ENCODE measurements around the gene ZSWIM5.
"Not testable (repeated sequence)": the region's sequence is repeated elsewhere in the genome, so short reads cannot be mapped to it uniquely, and the experiment has no call there.

Gene ZSWIM5

DNA sequence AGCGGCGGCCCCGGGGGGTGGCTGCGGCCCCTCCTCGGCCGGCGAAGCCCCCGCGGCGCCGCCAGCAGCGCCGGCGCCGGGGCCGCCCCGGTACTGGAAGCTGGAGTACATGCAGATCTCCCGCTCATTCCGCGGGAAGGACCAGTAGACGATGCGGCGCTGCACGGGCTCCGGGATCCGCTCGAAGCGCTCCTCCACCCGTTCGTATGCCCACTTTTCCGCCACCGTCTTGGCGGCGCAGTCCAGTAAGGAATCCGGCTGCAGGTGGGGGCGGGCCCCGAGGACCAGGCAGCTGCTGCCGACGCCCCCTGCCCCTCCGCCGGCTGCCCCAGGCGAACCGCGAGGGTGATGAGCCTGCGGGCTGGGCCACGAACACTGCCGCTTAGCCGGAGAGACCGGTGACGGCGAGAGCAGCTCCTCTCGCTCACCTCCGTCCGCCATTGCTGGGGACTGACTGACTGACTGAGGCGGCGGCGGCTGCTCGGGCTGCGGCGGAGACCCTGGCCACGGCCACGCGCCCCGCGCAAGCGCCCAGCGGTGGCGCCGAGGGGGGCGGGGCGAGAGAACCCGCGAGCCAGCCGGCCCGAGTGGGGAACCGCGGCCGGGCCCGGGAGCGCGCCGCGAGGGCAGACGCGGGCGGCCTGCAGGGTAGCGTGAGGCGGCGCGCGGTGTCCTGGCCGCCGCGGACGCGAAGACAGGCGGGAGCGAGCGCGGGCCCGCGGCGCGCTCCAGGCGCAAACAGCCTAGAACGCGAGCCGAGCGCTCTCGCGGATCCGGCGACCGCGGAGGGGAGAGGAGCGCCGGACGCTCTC is at the start of gene ZSWIM5:
TSS of gene ZSWIM5 (minus strand) at position 696 of the 812 bp plus-strand sequence. CDS start at position 441, 255 bp downstream.
- Mint-ChIP-seq H3K27ac (peak within 1 kb of the TSS; percentile 45), H3K4me1 (peaks cover 25% of the 10 kb centered on the region), H3K9me3 (no peaks in the 10 kb centered on the region), H3K36me3 (peaks cover 13% of the 10 kb centered on the region), H3K4me3 (peak within 1 kb of the TSS; percentile 77)
- peak; percentile 59 to 86 for DNase-seq (ENCODE audit: low spot score in 2 of 2)
- ATAC-seq: peak; percentile 88

DNA sequence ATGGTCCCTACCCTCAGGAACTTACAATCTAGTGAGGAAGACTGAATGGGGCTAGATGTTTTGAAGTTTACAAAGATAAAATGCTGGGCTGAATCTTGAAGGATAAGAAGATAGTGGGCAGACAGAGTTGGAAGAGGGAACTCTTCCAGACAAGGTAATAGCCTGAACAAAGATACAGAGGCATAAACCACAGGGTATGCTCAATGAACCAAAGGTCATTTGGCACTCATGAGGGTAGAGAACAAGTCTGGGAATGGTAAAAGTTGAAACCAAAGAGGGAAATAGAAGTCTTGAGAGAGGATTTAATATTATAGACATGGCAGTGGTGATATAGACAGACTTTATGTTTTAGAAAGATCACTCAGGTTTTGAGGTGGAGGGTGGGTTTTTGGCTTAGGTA is 48.1 kb upstream of the ZSWIM5 start:
- Mint-ChIP-seq H3K9me3 (peaks cover 9% of the 10 kb centered on the region), H3K4me3 (no peak overlapping the region), H3K4me1 (no peaks in the 10 kb centered on the region), H3K36me3 (no peaks in the 10 kb centered on the region), H3K27ac (no peak overlapping the region)
- DNase-seq (ENCODE audit: low spot score in 2 of 2): no peak
- ATAC-seq: no peak

- H3K4me1 Mint-ChIP-seq: peaks cover 17% of the 10 kb centered on the region
These were observed 44.1 kb upstream of the ZSWIM5 start for GRCh38 chr1:45250544-45250943.

GRCh38 chr1:45248004-45248403 is 41.6 kb upstream of the ZSWIM5 start:
- H3K27ac Mint-ChIP-seq; ATAC-seq; H3K4me3 Mint-ChIP-seq; H3K36me3 Mint-ChIP-seq; DNase-seq (ENCODE audit: low spot score in 2 of 2); H3K9me3 Mint-ChIP-seq: not testable (repeated sequence)
- H3K4me1 Mint-ChIP-seq: peaks cover 19% of the 10 kb centered on the region

More at GRCh38 chr1:45250544-45250943, 44.1 kb upstream of the ZSWIM5 start:
- Mint-ChIP-seq H3K9me3 (peaks cover 3% of the 10 kb centered on the region), H3K4me3 (no peak overlapping the region), H3K36me3 (no peaks in the 10 kb centered on the region), H3K27ac (no peak overlapping the region)
- ATAC-seq (no peak), DNase-seq (ENCODE audit: low spot score in 2 of 2) (no peak)

DNA sequence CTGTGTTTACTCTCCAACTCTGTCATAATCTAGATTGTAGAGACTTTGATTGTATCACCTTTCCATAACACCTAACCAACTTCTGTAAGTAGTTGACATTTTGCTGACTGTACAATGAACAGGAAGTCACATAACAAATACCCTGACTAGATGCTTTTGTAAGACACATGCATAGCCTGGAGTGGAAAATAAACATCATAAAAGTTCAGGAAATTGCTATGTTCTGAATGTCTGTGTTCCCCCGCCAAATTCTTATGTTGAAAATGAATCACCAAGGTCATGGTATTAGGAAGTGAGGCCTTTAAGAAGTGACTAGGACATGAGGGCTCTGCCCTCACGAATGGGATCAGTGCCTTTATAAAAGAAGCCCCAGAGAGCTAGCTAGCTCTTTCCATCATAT is 40.4 kb upstream of the ZSWIM5 start:
- H3K4me3 Mint-ChIP-seq: peak overlapping the region; percentile 21
- H3K36me3 Mint-ChIP-seq: no peaks in the 10 kb centered on the region
- ATAC-seq: peak; percentile 96
- no peak for DNase-seq (ENCODE audit: low spot score in 2 of 2)
- H3K9me3 Mint-ChIP-seq: peaks cover 4% of the 10 kb centered on the region
- H3K27ac Mint-ChIP-seq: peak overlapping the region; percentile 82
- peaks cover 19% of the 10 kb centered on the region for H3K4me1 Mint-ChIP-seq

GRCh38 chr1:45246359-45246758 is 40.0 kb upstream of the ZSWIM5 start:
- not testable (repeated sequence) for H3K36me3 Mint-ChIP-seq; DNase-seq (ENCODE audit: low spot score in 2 of 2); H3K9me3 Mint-ChIP-seq
- Mint-ChIP-seq H3K4me1 (peaks cover 19% of the 10 kb centered on the region), H3K4me3 (peak overlapping the region; percentile 21), H3K27ac (peak overlapping the region; percentile 82)
- ATAC-seq: peak; percentile 33

- no peak overlapping the region for H3K27ac Mint-ChIP-seq
- no peak overlapping the region for H3K4me3 Mint-ChIP-seq
- H3K4me1 Mint-ChIP-seq: peaks cover 19% of the 10 kb centered on the region
- H3K9me3 Mint-ChIP-seq: peaks cover 4% of the 10 kb centered on the region
- DNase-seq (ENCODE audit: low spot score in 2 of 2) (no peak), ATAC-seq (no peak)
- H3K36me3 Mint-ChIP-seq: no peaks in the 10 kb centered on the region
These were observed 38.3 kb upstream of the ZSWIM5 start for GRCh38 chr1:45244660-45245059.

DNA sequence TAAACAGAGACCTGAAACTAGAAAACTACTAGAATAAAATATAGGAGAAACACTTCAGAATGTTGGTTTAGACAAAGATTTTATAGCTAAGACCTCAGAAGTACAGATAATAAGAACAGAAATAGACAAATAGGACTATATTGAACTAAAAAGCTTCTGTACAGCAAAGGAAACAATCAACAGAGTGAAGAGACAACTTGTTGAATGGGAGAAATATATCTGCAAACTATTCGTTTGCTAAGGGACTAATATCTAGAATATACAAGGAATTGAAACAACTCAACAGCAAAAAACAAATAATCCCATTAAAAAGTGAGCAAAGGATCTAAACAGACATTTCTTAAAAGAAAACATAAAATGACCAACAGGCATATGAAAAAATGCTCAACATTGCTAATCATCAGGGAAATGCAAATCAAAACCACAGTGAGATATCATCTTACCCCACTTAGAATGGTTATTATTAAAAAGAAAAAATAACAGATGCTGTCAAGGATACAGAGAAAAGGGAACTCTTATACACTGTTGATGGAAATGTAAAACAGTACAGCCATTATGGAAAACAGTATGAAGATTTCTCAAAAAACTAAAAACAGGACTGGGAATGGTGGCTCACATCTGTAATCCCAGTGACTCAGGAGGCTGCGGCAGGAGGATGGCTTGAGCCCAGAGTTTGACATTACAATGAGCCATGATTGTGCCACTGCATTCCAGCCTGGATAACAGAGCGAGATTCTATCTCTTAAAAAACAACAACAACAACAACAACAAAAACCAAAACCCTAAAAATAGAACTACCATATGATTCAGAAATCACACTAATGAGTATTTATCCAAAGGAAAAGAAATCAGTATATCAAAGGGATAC is 37.3 kb upstream of the ZSWIM5 start:
- ATAC-seq: no peak
- H3K36me3 Mint-ChIP-seq: no peaks in the 10 kb centered on the region

DNA sequence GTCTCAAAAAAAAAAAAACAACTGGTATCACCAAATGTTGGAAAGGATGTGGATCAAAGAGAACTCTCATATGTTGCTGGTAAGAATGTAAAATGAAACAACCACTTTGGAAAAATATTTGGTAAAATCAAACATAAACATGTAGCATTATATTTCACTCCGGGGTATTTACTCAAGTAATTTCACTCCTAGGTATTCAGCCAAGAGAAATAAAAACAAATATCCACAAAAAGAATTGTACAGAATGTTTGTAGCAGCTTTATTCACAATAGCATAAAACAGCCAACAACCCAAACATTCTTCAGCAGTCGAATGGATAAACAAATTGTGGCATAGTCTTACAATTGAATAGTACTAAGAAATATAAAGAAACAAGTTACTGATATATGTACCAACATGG is 32.4 kb upstream of the ZSWIM5 start:
- Mint-ChIP-seq H3K27ac (no peak overlapping the region), H3K4me1 (no peaks in the 10 kb centered on the region), H3K36me3 (no peaks in the 10 kb centered on the region), H3K4me3 (no peak overlapping the region), H3K9me3 (peaks cover 4% of the 10 kb centered on the region)
- no peak for ATAC-seq
- no peak for DNase-seq (ENCODE audit: low spot score in 2 of 2)

More for the DNA sequence above, 37.3 kb upstream of the ZSWIM5 start:
- no peak for DNase-seq (ENCODE audit: low spot score in 2 of 2)
- H3K4me1 Mint-ChIP-seq: peaks cover 19% of the 10 kb centered on the region
- H3K4me3 Mint-ChIP-seq: no peak overlapping the region
- peaks cover 4% of the 10 kb centered on the region for H3K9me3 Mint-ChIP-seq
- H3K27ac Mint-ChIP-seq: no peak overlapping the region

DNA sequence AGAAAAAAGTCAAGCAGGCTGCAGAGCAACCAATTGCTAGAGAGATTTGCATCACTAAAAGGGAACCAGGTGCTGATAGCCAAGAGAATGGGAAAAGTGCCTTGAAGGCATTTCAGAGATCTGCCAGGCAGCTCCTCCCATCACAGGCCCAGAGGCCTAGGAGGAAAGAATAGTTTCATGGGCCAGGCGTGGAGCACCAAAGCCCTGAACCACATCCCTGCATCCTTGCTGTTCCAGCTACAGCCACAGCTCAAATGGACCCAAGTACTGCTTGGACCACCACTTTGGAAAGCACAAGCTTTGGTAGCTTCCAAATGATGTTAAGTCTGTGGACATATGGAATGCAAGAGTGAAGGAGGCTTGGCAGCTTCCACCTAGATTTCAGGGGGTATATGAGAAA is 29.7 kb upstream of the ZSWIM5 start:
- Mint-ChIP-seq H3K36me3 (no peaks in the 10 kb centered on the region), H3K27ac (no peak overlapping the region), H3K4me3 (no peak overlapping the region), H3K9me3 (peaks cover 4% of the 10 kb centered on the region), H3K4me1 (no peaks in the 10 kb centered on the region)
- ATAC-seq: no peak
- no peak for DNase-seq (ENCODE audit: low spot score in 2 of 2)

- no peaks in the 10 kb centered on the region for H3K4me1 Mint-ChIP-seq
- H3K27ac Mint-ChIP-seq: no peak overlapping the region
- no peak for ATAC-seq
- H3K36me3 Mint-ChIP-seq: no peaks in the 10 kb centered on the region
- H3K9me3 Mint-ChIP-seq: no peaks in the 10 kb centered on the region
- DNase-seq (ENCODE audit: low spot score in 2 of 2): no peak
- no peak overlapping the region for H3K4me3 Mint-ChIP-seq
These were observed 24.1 kb upstream of the ZSWIM5 start for GRCh38 chr1:45230537-45230936.

DNA sequence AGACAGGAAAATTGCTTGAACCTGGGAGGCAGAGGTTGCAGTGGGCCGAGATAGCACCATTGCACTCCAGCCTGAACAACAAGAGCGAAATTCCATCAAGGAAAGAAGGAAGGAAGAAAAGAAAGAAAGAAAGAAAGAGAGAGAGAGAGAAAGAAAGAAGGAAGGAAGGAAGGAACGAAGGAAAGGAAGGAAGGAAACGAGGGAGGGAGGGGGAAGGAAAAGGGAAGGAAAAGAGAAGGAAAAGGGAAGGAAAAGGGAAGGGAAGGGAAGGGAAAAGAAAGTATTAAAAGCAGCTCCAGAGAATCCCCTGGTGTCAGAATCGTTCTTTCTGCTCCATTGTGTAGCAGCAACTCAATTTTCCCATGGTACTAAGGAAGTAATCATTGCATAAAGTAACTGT is 19.2 kb upstream of the ZSWIM5 start:
- no peaks in the 10 kb centered on the region for H3K4me1 Mint-ChIP-seq
- peak overlapping the region; percentile 2 for H3K27ac Mint-ChIP-seq
- ATAC-seq (no peak), DNase-seq (ENCODE audit: low spot score in 2 of 2) (no peak)
- no peaks in the 10 kb centered on the region for H3K9me3 Mint-ChIP-seq
- no peaks in the 10 kb centered on the region for H3K36me3 Mint-ChIP-seq
- H3K4me3 Mint-ChIP-seq: no peak overlapping the region

- not testable (repeated sequence) for ATAC-seq; H3K4me3 Mint-ChIP-seq; H3K9me3 Mint-ChIP-seq; H3K4me1 Mint-ChIP-seq; DNase-seq (ENCODE audit: low spot score in 2 of 2); H3K27ac Mint-ChIP-seq; H3K36me3 Mint-ChIP-seq
These were observed 17.3 kb upstream of the ZSWIM5 start for GRCh38 chr1:45223710-45224109.

DNA sequence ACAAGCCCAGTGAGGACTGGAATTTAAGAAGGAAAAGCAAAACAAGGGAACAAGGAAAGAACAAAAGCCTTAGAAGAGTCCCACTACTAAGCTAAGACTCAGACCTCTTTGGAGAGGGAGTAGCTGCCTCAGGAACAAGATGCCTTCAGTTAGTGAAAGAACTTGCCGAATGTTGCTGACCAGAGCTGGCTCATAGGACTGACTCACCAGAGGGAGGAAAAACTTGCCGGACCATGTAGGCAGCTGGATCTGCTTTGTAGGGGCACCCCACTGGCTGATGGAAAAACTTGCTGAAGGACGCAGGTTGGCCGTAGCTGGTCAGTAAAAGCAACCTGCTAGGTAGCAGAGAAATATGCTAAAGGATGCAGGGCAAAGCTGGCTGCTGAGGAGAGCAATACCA is 15.3 kb upstream of the ZSWIM5 start:
- no peak for DNase-seq (ENCODE audit: low spot score in 2 of 2)
- Mint-ChIP-seq H3K9me3 (no peaks in the 10 kb centered on the region), H3K36me3 (no peaks in the 10 kb centered on the region), H3K4me1 (no peaks in the 10 kb centered on the region), H3K4me3 (no peak overlapping the region), H3K27ac (no peak overlapping the region)
- no peak for ATAC-seq

DNA sequence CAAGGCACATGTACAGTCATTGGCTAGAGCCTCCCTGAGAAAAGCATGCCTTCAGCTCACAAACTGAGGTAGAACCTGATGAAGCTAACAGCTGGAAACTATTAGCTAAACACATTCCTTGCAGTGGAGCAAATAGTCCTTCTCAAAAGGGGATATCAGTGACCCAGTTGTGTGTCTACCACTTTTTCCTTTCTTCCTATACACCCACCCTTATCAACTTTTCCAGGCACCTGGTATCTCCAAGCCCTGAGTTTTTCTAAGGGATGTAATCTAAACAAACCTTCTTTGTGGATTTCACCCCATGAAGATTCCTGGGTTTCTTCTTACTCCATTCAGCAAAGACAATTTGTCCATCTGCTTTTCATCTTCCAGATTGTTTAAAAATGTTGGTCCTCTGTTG is 10.5 kb upstream of the ZSWIM5 start:
- H3K27ac Mint-ChIP-seq: no peak overlapping the region
- H3K4me1 Mint-ChIP-seq: no peaks in the 10 kb centered on the region
- H3K9me3 Mint-ChIP-seq: no peaks in the 10 kb centered on the region
- ATAC-seq: no peak
- DNase-seq (ENCODE audit: low spot score in 2 of 2): no peak
- H3K36me3 Mint-ChIP-seq: no peaks in the 10 kb centered on the region
- no peak overlapping the region for H3K4me3 Mint-ChIP-seq

DNA sequence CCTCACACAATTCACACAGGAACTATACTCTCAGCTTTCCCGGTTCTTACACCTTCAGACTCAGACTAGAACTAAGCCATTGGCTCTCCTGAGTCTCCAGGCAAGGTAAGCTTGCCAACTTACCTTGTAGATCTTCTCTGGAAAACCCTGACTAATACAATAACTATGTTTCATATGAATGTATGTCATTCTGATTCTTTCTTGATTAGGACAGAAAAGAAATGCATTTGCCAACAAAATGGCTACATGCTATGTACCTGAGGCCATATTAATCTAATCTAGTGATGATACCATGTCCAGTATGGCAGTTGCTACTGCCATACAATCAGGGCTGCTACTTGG is 9.8 kb upstream of the ZSWIM5 start:
- no peak for ATAC-seq

More for the DNA sequence above, 9.8 kb upstream of the ZSWIM5 start:
- no peaks in the 10 kb centered on the region for H3K9me3 Mint-ChIP-seq
- H3K27ac Mint-ChIP-seq: no peak overlapping the region
- DNase-seq (ENCODE audit: low spot score in 2 of 2): no peak
- no peak overlapping the region for H3K4me3 Mint-ChIP-seq
- no peaks in the 10 kb centered on the region for H3K4me1 Mint-ChIP-seq
- H3K36me3 Mint-ChIP-seq: no peaks in the 10 kb centered on the region
